GM19468 (cell line): ENCODE measurements around the gene TBKBP1.
"Not testable (repeated sequence)": the region's sequence is repeated elsewhere in the genome, so short reads cannot be mapped to it uniquely, and the experiment has no call there.

ENCODE experiments used
- ATAC-seq: cut with Tn5 transposase; IDR thresholded peaks from one replicate; pipeline ENCODE4 v1.9.1; 2021; ENCODE audit warnings: mild to moderate bottlenecking, moderate library complexity, moderate number of reproducible peaks; ENCODE audit not compliant: unreplicated experiment; ENCODE audit errors: extremely low read depth

Gene TBKBP1

DNA sequence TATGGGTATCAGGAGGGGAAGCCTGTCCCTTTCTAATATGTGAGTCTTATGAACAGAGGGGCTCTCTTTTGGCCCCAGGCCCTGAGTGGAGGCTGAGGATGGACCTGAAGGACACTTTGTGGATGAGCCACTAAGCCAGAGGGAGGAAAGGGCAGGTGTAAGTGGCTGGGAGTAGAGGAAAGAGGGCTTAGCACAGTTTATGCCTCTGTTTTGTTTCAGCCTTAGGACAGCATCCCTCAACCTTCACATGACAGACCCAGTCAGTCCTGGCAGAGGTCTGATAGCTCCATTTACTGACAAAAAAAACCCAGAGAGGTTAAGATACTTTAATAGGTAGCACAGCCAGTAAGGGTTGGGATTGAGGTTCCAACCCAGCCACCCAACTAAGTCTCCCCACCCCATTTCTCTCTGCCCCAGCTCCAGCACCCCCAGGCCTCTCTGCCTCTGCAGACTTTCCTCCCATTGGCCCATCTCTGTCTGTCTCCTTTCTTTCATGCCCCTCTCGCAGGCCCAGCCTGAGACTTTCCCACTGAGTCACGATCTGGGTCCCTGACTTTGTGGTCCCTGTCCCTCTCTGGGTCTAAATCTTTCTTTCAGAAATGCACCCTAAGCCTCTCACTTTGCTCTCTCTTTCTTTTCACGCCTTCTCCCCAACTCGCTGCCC, 34.4 kb downstream of the TBKBP1 start:
- no peak for ATAC-seq

GRCh38 chr17:47729476-47729875, 35.5 kb downstream of the TBKBP1 start:
- ATAC-seq, result no peak

DNA sequence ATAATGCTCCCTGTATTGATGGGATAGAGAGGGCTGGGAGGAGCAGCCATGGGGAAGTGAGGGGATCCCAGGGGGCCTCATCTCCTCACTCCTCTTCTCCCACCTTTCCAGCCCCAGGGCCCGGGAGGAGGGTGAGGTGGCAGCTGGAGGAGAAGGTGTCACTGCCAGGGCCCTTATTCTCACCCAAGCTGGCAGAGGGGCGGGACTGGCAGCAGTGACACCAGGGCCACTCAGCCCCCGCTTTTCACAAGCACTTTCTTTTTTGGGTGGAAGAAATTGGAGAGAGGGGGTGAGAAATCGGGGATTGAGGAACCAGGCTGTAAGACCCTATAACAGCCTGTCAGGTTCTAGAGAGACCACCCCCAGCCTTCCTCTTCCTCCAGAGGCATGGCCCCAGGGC, 36.7 kb downstream of the TBKBP1 start:
- no peak for ATAC-seq

GRCh38 chr17:47731396-47731795, 37.4 kb downstream of the TBKBP1 start:
- ATAC-seq, result no peak

- no peak for ATAC-seq
These were observed 38.6 kb downstream of the TBKBP1 start for GRCh38 chr17:47732399-47733046.

DNA sequence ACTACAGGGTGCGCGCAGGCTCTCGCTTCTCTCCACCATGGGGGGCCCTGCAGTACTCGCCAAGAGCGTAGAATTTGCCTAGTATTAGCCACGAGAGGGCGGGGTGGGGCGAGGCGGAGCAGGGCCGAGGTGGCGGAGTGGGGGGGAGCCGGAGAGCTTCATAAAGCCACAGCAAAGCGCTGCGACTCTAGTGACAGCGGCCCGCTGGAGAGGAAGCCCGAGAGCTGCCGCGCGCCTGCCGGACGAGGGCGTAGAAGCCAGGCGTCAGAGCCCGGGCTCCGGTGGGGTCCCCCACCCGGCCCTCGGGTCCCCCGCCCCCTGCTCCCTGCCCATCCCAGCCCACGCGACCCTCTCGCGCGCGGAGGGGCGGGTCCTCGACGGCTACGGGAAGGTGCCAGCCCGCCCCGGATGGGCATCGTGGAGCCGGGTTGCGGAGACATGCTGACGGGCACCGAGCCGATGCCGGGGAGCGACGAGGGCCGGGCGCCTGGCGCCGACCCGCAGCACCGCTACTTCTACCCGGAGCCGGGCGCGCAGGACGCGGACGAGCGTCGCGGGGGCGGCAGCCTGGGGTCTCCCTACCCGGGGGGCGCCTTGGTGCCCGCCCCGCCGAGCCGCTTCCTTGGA, 39.2 kb downstream of the TBKBP1 start, which contains the start of gene TBX21:
Gene TBX21, plus strand, starts transcription at position 190 of the 627 bp plus-strand sequence. Its CDS starts 219 bp downstream, at position 409.
- ATAC-seq, result peak; percentile 18

- ATAC-seq, result no peak
These were observed 39.9 kb downstream of the TBKBP1 start for GRCh38 chr17:47733674-47734410.

DNA sequence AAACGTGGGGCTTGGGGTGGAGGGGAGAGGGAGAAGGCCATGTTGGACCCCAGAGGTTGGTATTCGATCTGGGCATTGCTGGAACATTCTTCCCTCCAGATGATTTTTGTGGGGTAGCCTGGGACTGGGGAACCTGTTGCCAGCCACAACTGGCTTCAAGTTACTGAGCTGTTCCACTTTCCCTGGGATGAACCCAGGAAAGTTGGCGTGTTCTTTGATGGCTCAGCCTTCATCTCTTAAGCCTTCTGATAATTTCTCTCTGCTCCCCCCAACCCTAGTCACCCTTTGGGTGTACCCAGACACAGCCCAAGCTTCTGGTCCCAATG, 41.1 kb downstream of the TBKBP1 start:
- ATAC-seq, result no peak

DNA sequence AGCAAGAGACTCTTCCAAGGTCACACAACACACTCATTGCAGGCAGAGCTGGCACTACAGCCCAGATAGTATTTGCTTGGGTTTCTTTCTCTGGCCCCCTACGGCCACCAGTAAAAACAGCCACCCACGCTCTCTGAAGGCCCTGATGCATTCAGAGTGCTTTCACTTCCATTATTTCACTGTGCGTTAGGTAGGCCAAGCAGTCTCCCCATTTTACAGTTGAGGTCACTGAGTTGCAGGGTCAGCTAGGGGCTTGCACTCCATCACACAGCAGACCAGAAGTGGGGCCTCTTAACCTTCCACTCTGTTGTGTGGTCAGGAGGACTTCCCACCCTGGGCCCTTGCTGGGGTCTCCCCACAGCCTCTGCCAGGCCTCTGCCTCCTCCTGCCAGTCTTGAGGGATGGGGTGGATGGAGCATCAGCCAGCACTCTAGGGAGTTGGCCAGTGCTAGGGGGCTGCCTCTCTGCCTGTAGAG, 41.6 kb downstream of the TBKBP1 start:
- no peak for ATAC-seq

DNA sequence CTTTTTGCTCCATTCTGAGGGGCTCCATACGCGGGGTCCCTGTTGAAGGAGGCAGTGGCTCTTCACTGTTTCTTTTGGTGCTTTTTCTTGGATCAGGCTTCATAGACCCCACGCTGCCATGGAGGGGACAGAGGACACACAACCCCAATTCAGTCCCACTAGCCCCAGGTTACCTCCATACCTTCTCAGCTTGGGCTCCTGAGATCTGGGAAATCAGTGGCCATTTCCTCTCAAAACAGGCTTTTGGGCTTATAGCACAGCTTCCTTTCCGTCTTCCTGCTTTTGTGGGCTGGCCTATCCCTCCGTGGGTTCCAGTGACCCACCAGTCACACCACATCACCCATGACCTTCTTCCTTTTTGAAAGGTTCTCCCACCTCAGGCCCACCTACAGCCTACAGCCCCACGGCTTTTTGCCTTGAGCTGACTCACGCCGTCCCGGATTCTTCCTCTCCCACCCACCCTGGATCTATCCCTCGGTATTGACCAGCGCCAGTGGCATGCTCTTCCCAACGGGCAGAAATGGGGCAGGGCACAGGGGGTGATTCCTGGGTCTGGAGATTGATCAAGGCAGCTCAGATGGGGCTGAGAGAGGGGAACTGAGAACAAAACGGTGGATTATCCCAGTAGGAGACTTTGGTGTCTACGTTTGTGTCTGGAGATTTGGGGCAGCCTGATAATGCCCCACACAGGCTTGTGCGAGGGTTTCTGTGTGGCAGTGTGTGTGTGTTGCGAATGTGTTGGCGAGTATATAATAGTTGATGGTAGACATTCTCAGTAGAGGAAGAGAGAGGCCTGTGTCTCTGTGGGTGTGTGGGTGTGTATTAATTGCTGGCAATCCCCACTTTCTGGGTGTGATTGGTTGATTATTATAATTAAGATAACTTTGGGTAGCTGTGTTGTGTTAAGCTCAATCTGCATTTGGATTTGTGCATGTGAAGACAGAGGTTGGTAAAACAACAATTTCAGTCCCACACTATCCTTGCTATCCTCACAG, 42.8 kb downstream of the TBKBP1 start:
- no peak for ATAC-seq

GRCh38 chr17:47738178-47738577, 44.2 kb downstream of the TBKBP1 start:
- no peak for ATAC-seq

DNA sequence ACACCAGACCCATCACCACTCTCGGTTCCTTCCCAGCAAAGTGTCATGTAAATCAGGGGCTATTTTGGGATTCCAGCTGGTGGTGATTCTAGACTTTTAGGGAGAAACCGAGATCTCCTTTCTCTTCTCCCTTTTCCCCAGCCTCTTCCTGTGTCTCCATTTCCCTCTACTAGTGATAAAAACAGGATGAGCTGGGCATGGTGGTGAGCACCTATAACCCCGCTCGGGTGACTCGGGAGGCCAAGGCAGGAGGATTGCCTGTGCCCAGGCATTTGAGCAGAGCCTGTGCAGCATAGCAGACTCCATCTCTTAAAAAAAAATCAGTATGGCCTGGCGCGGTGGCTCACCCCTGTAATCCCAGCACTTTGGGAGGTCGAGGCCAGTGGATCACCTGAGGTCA, 45.2 kb downstream of the TBKBP1 start:
- ATAC-seq, result no peak

GRCh38 chr17:47739945-47740344, 46.0 kb downstream of the TBKBP1 start:
- ATAC-seq, result not testable (repeated sequence)

DNA sequence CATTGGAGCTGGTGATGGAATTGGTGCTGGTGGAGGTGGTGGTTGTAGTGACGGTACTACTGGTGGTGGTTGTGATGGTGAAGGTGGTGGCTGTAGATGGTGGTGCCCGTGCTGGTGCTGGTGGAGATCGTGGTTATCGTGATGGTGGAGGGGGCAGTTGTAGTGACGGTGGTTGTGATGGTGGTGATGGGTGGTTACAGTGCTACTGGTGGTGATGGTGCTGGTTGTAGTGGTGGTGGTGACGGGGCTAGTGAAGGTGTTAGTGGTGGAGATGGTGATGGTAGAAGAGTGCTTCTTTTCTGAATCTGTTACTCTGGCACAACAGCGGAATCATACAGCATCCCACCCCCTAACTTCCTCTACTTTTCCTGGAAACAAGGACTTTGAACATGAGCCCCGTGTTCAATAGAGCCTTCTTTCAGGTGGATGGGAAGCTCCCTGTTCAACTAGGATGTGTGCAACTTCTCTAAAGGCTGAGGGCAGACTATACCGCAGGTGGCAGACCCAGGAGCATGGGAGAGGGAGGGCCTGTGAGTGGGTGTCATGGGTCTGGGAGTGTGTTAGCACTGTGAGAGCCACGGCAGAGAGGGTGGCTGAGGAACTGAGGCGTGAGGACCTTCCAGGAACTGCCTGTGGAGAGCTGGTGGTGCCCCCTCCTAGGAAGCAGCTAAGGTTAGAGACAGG, 47.3 kb downstream of the TBKBP1 start:
- ATAC-seq, result no peak

DNA sequence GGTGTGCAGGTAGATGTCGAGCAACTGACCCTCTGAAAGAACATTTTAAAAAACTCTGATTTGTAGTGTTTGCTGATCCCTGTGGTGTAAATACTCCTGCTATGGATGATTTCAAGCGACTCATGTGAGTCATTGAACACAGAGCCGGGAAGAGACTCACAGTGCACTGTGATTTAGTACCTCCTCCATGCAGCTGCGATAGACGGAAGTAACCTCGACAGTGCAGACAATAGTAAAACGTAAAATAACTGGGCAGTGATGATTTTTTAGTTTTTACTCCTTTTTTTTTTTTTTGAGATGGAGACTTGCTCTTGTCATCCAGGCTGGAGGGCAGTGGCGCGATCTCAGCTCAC, 47.8 kb downstream of the TBKBP1 start:
- no peak for ATAC-seq

- no peak for ATAC-seq
These were observed 48.6 kb downstream of the TBKBP1 start for GRCh38 chr17:47742319-47743181.

DNA sequence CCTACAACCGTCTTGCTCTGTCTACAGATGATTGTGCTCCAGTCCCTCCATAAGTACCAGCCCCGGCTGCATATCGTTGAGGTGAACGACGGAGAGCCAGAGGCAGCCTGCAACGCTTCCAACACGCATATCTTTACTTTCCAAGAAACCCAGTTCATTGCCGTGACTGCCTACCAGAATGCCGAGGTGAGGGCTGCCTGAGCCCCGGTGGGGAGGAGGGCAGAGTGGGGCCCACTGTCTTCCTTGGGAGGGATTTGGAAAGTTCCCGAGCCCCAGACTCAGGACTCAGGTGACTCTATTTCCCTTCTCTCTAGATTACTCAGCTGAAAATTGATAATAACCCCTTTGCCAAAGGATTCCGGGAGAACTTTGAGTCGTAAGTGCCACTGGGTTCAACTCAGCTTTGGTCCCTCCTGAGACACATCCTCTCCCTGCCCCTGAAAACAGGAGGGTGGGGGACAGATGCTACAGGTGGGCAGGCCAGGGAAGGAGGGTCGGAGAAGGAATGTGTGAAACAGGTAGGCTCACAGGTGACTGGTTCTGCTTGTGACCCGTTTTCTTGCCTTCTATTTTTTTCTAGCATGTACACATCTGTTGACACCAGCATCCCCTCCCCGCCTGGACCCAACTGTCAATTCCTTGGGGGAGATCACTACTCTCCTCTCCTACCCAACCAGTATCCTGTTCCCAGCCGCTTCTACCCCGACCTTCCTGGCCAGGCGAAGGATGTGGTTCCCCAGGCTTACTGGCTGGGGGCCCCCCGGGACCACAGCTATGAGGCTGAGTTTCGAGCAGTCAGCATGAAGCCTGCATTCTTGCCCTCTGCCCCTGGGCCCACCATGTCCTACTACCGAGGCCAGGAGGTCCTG, 50.4 kb downstream of the TBKBP1 start:
- ATAC-seq, result no peak
